NB4 (cell line): ENCODE data around the gene PLEKHA6.

ENCODE experiments used
- DNase-seq: peaks from one replicate; pipeline ENCODE4 v3.0.0; 2010; ENCODE audit warnings: low read depth
- H3K4me3 ChIP-seq: one replicate; pipeline ENCODE4 v1.5.1; 2011; ENCODE audit warnings: mild to moderate bottlenecking, low read depth, low read length, moderate library complexity
- MYC ChIP-seq: IDR thresholded peaks from 2 replicates; pipeline ENCODE4 v1.6.1; 2011; ENCODE audit warnings: low read depth, low read length
- POLR2A ChIP-seq: IDR thresholded peaks from 2 replicates; pipeline ENCODE4 v1.6.1; 2011; ENCODE audit warnings: mild to moderate bottlenecking; ENCODE audit not compliant: insufficient read length; ENCODE audit errors: extremely low read depth
- TF ChIP-seq, protein P1 (sequence below): IDR thresholded peaks from 2 replicates; pipeline ENCODE4 v1.6.1; 2011; ENCODE audit warnings: low read depth, low read length
- TF ChIP-seq, protein P2 (sequence below): IDR thresholded peaks from one replicate; pipeline ENCODE4 v1.5.1; 2012; ENCODE audit warnings: low read depth, low read length

Gene PLEKHA6

DNA sequence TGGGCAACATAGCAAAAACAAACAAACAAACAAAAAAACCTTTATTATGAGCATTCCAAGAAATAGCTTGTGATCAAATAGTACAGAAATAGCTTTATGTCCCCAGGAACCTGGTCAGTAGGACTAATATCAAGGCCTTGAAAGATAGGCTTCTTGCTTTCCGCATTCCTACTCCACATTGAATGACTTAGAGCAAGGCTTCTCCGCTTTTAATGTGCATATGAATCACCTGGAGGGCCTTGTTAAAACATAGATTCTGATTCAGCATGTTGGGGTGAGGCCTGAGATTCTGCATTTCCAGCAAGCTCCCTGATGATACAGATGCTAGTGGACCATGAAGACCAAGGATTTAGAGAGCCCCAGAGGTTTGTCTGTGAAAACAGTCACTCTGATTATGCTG is 17.4 kb downstream of the PLEKHA6 start:
- DNase-seq, result no peak
- TF ChIP-seq, protein P1, sequence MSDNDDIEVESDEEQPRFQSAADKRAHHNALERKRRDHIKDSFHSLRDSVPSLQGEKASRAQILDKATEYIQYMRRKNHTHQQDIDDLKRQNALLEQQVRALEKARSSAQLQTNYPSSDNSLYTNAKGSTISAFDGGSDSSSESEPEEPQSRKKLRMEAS, result no peak
- TF ChIP-seq, protein P2, sequence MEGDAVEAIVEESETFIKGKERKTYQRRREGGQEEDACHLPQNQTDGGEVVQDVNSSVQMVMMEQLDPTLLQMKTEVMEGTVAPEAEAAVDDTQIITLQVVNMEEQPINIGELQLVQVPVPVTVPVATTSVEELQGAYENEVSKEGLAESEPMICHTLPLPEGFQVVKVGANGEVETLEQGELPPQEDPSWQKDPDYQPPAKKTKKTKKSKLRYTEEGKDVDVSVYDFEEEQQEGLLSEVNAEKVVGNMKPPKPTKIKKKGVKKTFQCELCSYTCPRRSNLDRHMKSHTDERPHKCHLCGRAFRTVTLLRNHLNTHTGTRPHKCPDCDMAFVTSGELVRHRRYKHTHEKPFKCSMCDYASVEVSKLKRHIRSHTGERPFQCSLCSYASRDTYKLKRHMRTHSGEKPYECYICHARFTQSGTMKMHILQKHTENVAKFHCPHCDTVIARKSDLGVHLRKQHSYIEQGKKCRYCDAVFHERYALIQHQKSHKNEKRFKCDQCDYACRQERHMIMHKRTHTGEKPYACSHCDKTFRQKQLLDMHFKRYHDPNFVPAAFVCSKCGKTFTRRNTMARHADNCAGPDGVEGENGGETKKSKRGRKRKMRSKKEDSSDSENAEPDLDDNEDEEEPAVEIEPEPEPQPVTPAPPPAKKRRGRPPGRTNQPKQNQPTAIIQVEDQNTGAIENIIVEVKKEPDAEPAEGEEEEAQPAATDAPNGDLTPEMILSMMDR, result no peak
- TF ChIP-seq MYC, result no peak
- no peak for TF ChIP-seq POLR2A
- H3K4me3 ChIP-seq, result no peak overlapping the region

GRCh38 chr1:204341380-204341779 is 18.3 kb downstream of the PLEKHA6 start:
- DNase-seq, result no peak
- no peak overlapping the region for H3K4me3 ChIP-seq
- TF ChIP-seq POLR2A (no peak), MYC (no peak)
- TF ChIP-seq, protein P1, result no peak
- TF ChIP-seq, protein P2, result no peak

DNA sequence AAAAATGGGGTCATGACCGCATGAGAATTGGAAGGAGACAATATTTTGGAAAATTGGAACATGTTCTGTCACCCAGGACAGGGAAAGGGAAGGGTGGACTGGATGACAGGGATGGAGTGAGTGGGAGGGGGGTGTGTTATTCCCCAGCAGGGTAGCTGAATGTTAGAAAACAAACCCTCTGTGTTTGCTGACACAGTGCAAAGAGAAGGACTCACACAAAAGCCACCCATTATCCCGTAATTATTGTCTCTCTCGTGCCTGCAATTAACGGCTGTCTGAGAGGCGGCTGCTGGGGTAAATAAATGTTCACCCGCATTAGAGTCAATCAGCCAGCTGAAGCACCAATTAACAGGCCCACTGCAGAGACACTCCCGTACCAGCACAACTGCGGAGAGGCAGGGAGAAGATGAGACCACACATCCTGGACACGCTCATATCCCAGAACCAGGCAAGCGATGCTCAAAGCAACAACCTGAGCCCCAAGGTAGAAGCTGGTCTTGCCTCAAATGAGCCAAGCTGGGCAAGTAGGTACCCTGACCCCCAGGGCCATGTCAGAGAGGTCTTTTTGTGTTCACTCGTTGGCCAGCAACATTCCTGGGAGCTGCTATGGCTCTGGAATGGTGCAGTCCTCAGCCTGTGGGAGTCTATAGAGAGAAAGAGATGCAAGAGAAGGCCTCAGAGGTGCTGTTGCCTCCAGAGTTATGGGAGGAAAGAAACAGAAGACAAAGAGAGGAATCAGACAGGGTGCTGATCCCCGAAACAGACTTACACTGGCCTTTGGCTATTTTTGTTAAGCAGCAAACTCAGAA is 19.4 kb downstream of the PLEKHA6 start:
- DNase-seq, result no peak
- H3K4me3 ChIP-seq, result no peak overlapping the region
- no peak for TF ChIP-seq POLR2A
- TF ChIP-seq, protein P2, result no peak

DNA sequence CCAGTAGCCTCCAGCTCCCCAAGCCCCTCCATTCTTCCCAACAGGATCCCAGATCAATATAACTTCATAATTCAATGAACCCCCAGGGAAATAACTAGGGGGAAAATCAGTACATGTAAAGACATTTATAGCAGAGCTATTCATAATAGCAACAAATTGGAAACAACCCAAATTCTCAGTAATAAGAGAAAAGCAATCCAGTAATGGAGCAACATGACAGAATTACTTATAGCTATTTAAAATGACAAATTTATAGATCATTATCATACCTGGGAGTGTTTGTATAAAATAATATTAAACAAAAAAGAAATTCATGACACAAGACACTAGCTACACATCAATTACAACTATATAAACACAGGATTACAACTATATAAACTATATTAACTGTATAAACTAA is 20.2 kb downstream of the PLEKHA6 start:
- TF ChIP-seq, protein P1, result no peak
- TF ChIP-seq, protein P2, result no peak
- TF ChIP-seq MYC, result no peak
- TF ChIP-seq POLR2A, result no peak
- no peak for DNase-seq
- no peak overlapping the region for H3K4me3 ChIP-seq

DNA sequence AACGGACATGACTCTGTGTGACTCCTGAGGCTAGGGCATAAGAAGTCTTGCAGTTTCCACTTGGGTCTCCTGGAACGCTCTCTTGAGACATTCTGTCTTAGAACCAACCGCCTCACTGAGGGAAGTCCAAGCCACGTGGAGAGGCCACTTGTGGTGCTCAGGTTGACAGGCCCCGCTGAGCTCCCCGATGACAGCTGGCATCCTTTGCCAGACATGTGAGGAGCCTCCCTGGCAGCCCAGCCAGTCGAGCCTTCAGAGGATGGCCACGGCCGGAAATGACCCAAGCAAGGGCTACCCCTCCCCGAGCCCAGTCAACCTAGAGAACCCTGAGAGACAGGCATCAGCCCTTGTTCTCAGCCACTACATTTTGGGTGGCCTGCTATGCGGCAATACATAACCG is 20.7 kb downstream of the PLEKHA6 start:
- DNase-seq, result no peak
- TF ChIP-seq, protein P1, result no peak
- TF ChIP-seq, protein P2, result no peak
- TF ChIP-seq POLR2A, result no peak
- TF ChIP-seq MYC, result no peak
- no peak overlapping the region for H3K4me3 ChIP-seq

DNA sequence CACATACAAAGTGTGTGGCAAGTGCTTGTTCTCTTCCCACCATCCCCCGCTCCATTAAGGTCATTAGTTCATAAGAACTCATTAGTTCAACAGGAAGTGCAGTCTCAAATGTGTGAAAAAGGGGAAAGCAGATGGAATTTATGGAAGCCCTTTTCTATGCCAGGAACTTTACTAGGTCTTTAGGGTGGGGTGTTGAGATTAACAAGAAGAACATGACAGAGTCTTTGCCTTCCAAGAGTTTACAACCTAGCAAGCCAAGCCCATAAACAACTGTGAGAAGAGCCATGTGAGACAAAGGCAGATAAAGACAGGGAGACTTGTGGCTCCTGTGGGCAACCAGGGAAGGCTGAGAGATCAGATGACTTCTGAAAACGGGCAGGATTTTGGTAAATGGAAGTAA is 21.4 kb downstream of the PLEKHA6 start:
- no peak for DNase-seq
- H3K4me3 ChIP-seq, result no peak overlapping the region
- TF ChIP-seq, protein P2, result no peak
- TF ChIP-seq, protein P1, result no peak
- TF ChIP-seq POLR2A, result no peak
- TF ChIP-seq MYC, result no peak
